GM12875 (cell line): ENCODE data around the gene KCTD5.
"Not testable (repeated sequence)": the region's sequence is repeated elsewhere in the genome, so short reads cannot be mapped to it uniquely, and the experiment has no call there.

Experiments
- H3K4me3 ChIP-seq: one replicate; pipeline ENCODE4 v1.5.1; 2011; ENCODE audit warnings: low read depth, low read length, control low read depth
- TF ChIP-seq, protein P1 (sequence below): IDR thresholded peaks from 2 replicates; pipeline ENCODE4 v1.5.1; 2011; ENCODE audit warnings: low read depth, mild to moderate bottlenecking, control low read depth, inconsistent platforms, low read length, moderate library complexity, borderline replicate concordance; ENCODE audit not compliant: insufficient read depth

Gene KCTD5

DNA sequence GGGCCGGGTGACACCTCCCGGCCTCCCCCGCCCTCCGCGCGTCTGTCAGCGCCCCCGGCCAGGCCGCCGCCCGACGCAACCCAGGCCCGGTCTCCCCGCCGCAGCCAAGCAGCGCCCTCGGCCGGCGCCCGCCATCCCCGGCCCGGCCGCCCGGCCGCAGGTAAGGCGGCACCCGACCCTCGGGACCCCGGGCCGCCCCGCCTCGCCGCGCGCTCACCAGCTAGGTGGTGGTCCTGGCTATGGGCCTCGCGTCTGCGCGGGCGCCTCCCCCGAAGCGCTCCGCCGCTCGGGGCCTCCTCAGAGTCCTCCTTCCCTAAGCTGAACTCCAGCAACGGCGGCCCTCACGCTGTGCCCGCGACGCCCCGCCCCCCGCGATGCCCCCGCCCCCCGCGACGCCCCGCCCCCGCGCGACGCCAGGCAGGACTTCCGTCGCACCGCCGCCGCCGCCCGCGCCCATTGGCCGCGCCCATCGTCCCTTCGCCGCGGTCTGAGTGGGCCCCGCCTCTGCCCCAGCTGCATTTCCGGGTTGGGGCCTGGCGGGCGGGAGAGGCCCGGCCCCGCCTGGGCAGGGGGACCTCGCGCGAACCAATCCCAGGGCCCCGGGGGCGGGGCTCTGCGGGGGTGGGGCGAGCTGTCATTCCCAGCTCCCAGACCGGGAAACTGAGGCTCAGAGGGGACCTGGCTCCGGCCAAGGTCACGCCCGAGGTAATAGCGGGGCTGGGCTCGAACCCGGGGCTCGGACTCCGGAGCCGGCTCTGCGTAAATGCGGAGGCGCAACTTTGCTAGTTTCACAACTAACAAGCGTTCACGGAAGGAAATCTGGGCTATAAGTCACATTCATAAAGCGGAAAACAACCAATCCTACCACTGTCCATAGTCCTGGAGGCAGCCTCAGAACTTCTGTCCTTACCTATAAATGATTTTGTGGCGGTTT, 9.0 kb upstream of the KCTD5 start:
- H3K4me3 ChIP-seq: peak overlapping the region; percentile 72
- TF ChIP-seq, protein P1, sequence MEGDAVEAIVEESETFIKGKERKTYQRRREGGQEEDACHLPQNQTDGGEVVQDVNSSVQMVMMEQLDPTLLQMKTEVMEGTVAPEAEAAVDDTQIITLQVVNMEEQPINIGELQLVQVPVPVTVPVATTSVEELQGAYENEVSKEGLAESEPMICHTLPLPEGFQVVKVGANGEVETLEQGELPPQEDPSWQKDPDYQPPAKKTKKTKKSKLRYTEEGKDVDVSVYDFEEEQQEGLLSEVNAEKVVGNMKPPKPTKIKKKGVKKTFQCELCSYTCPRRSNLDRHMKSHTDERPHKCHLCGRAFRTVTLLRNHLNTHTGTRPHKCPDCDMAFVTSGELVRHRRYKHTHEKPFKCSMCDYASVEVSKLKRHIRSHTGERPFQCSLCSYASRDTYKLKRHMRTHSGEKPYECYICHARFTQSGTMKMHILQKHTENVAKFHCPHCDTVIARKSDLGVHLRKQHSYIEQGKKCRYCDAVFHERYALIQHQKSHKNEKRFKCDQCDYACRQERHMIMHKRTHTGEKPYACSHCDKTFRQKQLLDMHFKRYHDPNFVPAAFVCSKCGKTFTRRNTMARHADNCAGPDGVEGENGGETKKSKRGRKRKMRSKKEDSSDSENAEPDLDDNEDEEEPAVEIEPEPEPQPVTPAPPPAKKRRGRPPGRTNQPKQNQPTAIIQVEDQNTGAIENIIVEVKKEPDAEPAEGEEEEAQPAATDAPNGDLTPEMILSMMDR: no peak

DNA sequence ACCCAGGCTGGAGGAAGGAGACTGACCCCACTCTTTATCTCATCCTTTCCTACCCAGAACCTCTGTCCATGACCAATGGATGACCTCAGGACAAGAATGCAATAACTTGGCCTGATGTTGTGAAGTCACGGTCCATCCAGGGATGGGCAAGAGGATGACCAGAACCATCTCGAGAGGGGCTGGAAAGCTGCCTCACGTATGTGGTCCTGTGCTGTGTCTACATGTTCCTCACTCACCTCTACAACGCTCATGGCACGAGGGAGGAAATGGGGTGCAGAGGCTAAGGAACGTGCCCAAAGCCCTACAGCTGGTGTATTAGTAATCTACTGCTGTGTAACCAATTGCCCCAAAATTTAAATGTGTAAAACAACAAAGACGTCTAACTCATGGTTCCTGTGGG, 7.3 kb upstream of the KCTD5 start:
- no peak overlapping the region for H3K4me3 ChIP-seq
- TF ChIP-seq, protein P1: no peak

DNA sequence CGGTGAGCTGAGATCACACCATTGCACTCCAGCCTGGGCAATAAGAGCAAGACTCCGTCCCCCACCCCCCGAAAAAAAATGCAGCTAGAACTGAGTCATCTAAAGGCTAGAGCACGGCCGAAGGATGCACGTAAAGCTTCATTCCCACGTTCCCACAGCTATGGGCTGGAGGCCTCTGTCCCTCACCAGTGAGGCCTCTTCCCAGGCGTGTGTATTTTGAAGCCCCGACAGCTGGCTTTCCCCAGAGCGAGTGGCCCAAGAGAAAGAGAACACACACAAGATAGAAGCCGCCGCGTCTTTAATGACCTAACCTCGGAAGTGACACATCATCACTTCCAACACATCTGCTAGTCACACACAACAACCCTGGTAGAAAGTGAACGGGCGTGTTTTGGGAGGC, 6.6 kb upstream of the KCTD5 start:
- H3K4me3 ChIP-seq: no peak overlapping the region
- TF ChIP-seq, protein P1: no peak

DNA sequence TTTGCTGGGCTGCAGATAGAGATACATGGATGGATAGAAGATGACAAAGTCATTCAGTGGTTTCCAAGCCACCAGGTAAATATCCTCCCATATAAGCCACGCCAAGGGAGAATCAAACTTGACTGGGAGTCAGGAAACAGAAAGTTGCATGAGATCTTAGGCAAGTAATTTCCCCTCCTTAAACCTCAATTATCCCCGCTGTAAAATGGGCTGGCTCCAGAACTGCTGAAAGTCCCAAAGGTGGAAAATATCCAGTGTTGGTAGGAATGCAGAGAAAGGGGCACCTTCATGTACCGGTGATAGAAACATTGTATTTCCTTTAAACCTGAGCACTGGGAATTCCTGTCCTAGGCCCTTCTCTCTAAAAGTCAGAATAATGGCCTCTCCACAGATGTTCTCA, 5.4 kb upstream of the KCTD5 start:
- not testable (repeated sequence) for H3K4me3 ChIP-seq

DNA sequence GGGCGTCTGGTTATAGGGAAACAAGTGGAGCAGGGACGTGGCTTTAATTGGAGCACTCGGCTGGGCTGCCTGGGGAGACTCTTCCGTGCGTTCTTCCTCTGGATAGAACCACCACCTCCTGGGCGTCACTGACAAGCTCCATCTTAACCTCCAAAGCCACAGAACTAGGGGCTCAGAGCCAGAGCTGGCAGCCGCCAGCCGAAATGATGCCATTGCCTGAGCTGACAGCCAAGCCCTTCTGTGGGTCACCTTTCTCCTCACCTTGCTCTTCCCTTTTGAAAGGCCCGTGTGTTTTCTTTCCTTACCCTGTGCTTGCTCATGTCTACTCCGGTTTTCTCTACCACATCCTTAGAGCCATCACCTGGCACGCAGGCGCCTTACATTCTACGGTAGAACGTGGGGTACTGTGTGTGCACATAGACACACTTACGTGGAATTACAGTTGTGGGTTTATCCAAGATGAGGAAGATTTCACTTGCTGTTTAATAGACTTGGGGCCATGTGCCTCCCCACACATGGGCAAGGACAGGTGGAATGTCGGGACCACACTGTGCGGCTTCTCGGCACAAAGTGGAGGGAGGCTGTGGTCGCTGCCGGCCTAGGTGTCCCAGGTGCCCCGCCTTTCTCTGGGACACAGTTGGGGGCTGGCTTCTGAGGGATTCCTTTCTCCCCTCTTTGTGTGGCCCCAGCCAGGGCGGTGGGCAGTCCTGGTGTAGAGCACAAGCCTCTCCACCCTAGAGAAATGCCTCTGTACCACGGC, 3.9 kb upstream of the KCTD5 start:
- not testable (repeated sequence) for H3K4me3 ChIP-seq

DNA sequence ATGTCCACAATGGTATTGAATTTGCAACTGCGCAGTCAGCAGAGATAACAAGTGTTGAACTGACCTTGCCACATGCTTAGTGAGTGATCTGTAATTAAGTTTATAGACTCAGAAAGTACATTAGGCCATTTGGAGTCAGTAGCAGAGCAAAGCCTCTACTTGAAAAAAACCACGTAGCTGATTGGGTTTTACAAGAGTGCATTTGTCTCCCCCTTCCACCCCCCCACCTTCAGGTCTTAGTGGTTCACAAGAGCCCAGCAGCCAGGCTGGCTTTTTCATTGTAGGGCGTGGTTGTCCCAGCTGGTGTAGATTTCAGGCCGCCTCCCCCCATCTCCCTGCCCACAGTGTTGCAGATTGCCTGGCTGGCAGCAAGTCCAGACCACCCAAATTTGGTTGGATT, 2.4 kb upstream of the KCTD5 start:
- not testable (repeated sequence) for H3K4me3 ChIP-seq

DNA sequence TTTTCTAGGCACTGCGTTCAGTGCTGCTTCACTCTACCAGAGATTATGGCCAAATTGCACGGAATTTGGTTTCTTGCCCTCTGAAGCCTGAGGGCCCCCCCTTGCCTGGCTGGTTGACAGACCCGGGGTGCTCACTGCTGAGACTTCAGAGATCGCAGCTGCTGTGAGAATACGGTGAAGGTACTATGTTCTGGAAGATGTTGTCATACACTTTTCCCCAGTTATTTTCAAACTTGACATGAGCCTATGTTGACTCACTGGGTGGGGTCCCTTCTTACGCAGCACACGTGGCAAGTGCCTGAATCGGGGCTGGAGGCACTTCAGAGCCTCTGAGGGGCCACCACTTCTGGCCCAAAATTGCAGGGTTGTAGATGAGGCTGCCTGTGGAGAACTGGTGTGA, 2.0 kb upstream of the KCTD5 start:
- not testable (repeated sequence) for H3K4me3 ChIP-seq

DNA sequence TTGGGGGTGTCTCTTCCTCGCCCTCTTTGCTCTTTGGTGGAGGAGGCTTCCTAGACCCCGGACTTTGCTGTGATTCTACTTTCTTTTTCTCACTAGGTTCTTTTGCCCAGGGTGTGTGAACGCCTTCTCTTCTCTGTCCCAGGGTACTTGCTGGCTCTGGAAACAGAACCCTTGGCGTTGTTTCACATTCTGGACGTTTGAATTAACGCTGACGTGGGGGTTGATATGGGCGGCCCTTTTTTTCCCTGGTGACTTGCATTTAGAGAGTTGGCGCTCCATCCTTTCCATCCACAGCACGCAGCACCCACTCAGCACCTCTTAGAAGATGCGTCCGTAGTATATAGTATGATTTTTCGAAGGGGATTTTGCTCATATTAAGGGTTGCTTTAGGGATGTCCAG, 718 bp downstream of the KCTD5 start:
- H3K4me3 ChIP-seq: peak overlapping the region; percentile 87

DNA sequence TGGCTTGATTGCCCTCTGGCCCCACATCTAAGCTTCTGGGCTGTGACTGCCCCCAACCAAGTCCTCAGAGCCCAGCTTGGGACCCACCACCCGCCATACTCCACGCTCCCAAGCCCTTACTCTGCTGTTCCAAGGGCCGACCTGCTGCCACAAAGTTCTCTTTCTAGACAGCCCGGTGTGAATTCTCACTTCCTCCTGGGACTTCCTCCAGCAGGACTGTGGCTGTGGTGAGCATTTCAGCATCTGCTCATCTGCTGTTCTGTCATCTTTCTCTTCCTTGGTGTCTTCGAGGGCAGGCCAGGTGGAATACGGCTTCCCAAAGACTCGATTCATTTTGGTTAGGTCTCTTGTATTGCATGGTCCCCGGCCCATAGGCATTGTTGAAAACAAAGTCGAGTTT, 3.8 kb downstream of the KCTD5 start:
- not testable (repeated sequence) for H3K4me3 ChIP-seq

DNA sequence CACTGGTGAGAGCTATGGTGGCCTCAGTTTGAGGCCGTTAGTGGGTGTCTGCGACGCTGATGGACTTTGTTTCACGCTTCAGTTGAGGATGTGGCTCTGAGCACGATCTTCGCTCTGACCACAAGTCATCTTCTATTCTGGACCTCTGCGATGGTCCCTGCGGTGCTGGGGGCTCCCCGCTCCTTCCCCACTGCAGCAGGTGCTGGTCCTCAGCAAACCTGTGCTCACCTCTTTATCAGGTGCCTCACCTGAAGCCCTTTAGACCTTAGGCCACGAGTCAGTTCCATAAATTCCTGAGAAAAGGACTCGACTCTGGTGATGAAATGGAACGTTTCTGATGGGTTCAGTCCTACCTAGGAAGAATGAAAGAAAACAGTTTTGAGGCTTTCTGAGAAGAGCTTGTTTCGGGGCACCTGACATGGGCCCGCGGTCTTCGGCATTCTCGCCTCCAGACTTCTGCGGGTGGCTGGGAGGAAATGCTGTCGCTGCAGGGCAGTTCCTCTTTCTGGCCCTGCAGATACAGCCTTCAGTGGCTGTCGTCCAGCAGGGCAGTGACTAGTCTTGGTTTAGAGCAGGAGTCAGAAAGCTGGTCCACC, 4.7 kb downstream of the KCTD5 start:
- TF ChIP-seq, protein P1: no peak
- peak overlapping the region; percentile 40 for H3K4me3 ChIP-seq
